Kidney epithelial cell (primary cell): Measurements from ENCODE around the gene LRRC8C. TPM values are rescaled to one million over a fixed set of nuclear protein-coding genes. Genes with fewer than 3 reads are reported as not detected.

ENCODE experiments used
- DNase-seq: peaks from one replicate; pipeline ENCODE4 v3.0.0-alpha.2; 2010; ENCODE audit warnings: low read depth
- H3K27me3 ChIP-seq: 2 replicates; pipeline ENCODE4 v1.6.0; 2011; ENCODE audit warnings: low read length; ENCODE audit not compliant: control insufficient read depth, insufficient read depth
- H3K36me3 ChIP-seq: 2 replicates; pipeline ENCODE4 v1.5.1; 2011; ENCODE audit warnings: low read length; ENCODE audit not compliant: control insufficient read depth, insufficient read depth
- H3K4me3 ChIP-seq: 2 replicates; pipeline ENCODE4 v1.5.1; 2011; ENCODE audit warnings: low read depth, mild to moderate bottlenecking, control low read depth, low read length
- total RNA-seq: library from RNA; depleted of rRNA; stranded (reverse); fragments of >200 nt; gene quantifications from 2 replicates; pipeline ENCODE4 v1.2.3, GENCODE V29; 2015
- TF ChIP-seq, protein P1 (sequence below): IDR thresholded peaks from 2 replicates; pipeline ENCODE4 v1.5.1; 2011; ENCODE audit warnings: mild to moderate bottlenecking, moderate library complexity, low read length, control low read depth, inconsistent platforms; ENCODE audit not compliant: insufficient read depth, poor library complexity, severe bottlenecking

The LRRC8C gene
- total RNA-seq, 1 donor from 2014 or later, result 2.7 TPM

DNA sequence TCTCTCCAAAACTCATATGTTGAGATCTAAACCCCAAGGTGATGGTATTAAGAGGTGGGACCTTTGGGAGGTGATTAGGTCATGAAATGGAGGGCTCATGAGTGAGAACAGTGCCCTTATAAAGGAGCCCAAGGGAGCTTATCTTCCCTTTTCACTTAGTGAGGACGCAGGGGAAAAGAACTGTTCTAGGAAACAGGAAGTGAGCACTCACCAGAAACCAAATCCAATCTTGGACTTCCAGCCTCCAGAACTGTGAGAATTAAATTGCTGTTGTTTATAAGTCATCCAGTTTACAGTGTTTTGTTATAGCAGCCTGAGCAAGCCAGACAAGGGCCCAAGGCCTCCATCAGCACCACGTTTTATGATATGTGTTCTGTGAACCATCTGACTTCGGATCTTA, 127.6 kb downstream of the LRRC8C start:
- no peak overlapping the region for H3K4me3 ChIP-seq
- H3K36me3 ChIP-seq, result no peaks in the 10 kb centered on the region
- no peak for DNase-seq
- H3K27me3 ChIP-seq, result no peaks in the 10 kb centered on the region
- TF ChIP-seq, protein P1, sequence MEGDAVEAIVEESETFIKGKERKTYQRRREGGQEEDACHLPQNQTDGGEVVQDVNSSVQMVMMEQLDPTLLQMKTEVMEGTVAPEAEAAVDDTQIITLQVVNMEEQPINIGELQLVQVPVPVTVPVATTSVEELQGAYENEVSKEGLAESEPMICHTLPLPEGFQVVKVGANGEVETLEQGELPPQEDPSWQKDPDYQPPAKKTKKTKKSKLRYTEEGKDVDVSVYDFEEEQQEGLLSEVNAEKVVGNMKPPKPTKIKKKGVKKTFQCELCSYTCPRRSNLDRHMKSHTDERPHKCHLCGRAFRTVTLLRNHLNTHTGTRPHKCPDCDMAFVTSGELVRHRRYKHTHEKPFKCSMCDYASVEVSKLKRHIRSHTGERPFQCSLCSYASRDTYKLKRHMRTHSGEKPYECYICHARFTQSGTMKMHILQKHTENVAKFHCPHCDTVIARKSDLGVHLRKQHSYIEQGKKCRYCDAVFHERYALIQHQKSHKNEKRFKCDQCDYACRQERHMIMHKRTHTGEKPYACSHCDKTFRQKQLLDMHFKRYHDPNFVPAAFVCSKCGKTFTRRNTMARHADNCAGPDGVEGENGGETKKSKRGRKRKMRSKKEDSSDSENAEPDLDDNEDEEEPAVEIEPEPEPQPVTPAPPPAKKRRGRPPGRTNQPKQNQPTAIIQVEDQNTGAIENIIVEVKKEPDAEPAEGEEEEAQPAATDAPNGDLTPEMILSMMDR, result no peak

DNA sequence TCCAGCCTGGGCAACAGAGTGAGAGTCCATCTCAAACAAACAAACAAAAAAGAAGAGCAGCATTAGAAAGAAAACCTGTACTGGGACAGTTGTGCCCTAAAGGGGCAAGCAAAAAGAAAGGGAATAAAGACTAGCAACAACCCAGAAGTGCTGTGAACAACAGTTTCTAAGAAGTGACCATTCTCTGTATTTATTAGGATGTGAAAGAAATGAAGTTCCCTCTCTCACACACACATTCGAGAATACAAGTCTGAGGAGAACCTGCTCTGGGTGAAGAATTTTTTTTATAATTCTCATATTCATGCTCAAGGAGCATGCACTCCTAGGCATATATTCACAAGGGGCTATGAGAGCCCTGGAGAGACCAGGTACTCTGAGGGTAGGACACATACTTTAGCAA, 128.4 kb downstream of the LRRC8C start:
- Histone ChIP-seq H3K36me3 (no peaks in the 10 kb centered on the region), H3K27me3 (no peaks in the 10 kb centered on the region), H3K4me3 (no peak overlapping the region)
- TF ChIP-seq, protein P1, result no peak
- no peak for DNase-seq

DNA sequence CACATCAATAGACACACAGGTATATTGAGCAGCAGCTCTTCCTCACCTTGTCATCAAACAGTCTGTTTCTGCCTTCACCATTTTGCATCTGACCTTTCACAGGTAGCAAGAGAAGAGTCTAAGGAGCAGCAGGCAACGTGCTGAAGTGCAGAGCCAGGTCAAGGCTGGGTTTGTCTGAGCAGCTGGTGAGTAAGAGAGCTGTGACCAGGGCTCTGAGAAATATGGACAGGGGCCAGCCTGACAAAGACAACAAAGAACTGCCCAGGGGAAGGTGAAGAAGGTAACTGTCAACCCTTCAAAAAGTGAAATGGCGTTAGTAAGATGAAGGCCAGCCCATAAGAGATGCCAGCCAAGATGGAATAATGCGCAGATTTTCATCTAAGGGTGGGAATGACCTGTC, 129.0 kb downstream of the LRRC8C start:
- H3K27me3 ChIP-seq, result no peaks in the 10 kb centered on the region
- no peaks in the 10 kb centered on the region for H3K36me3 ChIP-seq
- no peak overlapping the region for H3K4me3 ChIP-seq
- no peak for DNase-seq
- TF ChIP-seq, protein P1, result no peak

DNA sequence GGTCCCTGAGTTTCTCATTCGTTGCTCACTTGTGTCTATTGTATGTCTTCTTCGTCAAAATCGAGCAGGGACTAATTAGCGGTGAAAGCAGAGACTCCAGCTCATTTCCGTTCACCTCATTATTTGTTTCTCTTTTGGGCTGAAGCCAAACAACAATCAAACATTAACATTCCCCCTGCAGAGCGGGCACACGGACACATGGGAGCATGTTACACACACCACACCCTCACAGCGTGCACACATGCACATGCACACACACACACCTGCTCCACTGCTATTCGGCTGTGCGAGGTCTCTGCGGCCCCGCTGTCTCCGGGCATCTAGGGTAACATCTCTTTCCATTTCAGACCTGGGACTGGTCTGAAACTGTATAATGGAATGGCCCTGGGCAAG, 129.5 kb downstream of the LRRC8C start:
- Histone ChIP-seq H3K4me3 (peak overlapping the region; percentile 59), H3K36me3 (no peaks in the 10 kb centered on the region), H3K27me3 (no peaks in the 10 kb centered on the region)
- no peak for DNase-seq
- TF ChIP-seq, protein P1, result no peak

DNA sequence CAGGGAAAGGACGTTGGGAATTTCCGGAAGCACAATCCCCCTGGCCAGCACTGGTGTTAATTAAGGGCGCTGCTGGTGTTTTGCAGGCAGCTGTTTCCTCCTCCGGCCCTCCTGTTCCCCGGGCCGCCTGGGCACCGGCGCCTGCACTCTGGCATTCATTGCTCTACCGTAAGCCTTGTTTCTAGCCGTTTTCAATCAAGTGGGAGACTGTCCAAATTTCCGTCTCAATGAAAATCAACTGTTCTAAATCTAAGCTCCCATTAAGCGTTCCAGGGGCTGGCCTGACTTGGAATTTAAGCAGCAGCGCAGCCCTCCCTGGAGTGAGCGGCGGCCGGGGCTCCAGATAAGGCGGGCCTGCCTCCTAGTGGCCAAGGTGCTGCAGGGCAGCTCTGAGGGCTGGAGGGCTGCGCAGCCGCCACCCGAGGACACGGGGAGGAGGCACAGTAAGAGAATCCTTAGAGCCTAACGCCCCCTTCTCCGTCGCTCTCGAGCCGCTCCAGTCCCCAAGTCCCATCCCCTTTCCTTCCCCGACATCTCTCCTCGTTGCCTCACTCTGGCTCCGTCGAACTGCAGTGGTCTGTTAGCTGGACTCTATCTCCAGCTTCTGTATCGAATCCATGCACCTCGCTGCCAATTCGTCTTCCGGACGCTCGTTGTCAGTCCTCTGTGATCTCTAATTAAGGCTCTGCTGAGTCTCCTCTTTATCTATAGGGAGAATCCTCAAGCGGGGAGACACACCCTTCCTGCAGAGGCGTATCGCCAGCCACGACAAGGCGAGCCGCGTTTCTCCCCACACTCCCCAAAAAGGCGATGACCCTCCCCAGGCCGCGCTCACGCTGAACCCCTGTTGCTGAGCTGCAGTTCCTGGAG, 130.1 kb downstream of the LRRC8C start:
- peak; percentile 18 for DNase-seq
- TF ChIP-seq, protein P1, result peak; percentile 100
- no peaks in the 10 kb centered on the region for H3K36me3 ChIP-seq
- H3K27me3 ChIP-seq, result no peaks in the 10 kb centered on the region
- peak overlapping the region; percentile 59 for H3K4me3 ChIP-seq

DNA sequence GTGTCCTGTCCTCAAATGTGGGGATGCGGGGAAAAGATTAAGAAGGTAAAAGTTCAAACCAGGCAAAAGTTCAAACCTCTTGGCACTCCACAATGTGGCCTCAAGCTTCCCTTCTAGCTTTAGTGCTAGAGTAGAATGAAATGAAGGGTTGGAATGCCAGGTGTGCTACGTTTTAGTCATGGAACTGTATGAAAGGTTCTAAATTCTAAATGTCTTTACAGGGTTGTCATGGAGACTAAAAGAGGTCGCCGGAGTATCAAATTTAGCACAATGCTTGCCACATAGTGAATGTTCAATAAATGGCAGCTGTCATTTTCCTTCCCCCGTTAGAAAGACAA, 130.7 kb downstream of the LRRC8C start:
- no peaks in the 10 kb centered on the region for H3K27me3 ChIP-seq
- DNase-seq, result no peak
- TF ChIP-seq, protein P1, result no peak
- peak overlapping the region; percentile 59 for H3K4me3 ChIP-seq
- no peaks in the 10 kb centered on the region for H3K36me3 ChIP-seq
